ENCODE measurements around the gene TRDMT1.

- TF ChIP-seq, protein P1, sequence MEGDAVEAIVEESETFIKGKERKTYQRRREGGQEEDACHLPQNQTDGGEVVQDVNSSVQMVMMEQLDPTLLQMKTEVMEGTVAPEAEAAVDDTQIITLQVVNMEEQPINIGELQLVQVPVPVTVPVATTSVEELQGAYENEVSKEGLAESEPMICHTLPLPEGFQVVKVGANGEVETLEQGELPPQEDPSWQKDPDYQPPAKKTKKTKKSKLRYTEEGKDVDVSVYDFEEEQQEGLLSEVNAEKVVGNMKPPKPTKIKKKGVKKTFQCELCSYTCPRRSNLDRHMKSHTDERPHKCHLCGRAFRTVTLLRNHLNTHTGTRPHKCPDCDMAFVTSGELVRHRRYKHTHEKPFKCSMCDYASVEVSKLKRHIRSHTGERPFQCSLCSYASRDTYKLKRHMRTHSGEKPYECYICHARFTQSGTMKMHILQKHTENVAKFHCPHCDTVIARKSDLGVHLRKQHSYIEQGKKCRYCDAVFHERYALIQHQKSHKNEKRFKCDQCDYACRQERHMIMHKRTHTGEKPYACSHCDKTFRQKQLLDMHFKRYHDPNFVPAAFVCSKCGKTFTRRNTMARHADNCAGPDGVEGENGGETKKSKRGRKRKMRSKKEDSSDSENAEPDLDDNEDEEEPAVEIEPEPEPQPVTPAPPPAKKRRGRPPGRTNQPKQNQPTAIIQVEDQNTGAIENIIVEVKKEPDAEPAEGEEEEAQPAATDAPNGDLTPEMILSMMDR (IDR thresholded peaks at IDR 0.05) = no peak
- TF ChIP-seq POLR2A (IDR thresholded peaks at IDR 0.05) = no peak
These were observed 71.7 kb downstream of the TRDMT1 start, which contains the start of gene CUBN for GRCh38 chr10:17129741-17130140.

Data from adrenal gland (tissue), 5 donors.